Small intestine (tissue), 7 donors: ENCODE data around the gene LEUTX. TPM values are rescaled to one million over a fixed set of nuclear protein-coding genes. Genes with fewer than 3 reads are reported as not detected.
"Not testable (repeated sequence)": the region's sequence is repeated elsewhere in the genome, so short reads cannot be mapped to it uniquely, and the experiment has no call there.

Experiments used
- DNase-seq, 2 donors: peaks; one replicate each; pipeline versions ENCODE4 v3.0.0 to v3.0.0-alpha.2; 2013
- FAIRE-seq: peaks from 2 replicates; lab custom pipeline; 2012; peaks lifted over from hg19 to GRCh38; lab: Jason Lieb, UNC
- H3K27ac ChIP-seq, 3 donors: one replicate each; pipeline ENCODE4 v1.5.1; 2013; ENCODE audit warnings: low read length in 2 of 3, mild to moderate bottlenecking in 2 of 3, control low read depth in 1 of 3, inconsistent platforms in 1 of 3, low read depth in 1 of 3, moderate library complexity in 1 of 3
- H3K27me3 ChIP-seq, 3 donors: one replicate each; pipeline ENCODE4 v1.6.1; 2013; ENCODE audit warnings: low read length in 3 of 3, inconsistent platforms in 1 of 3; ENCODE audit not compliant: control insufficient read depth in 3 of 3, insufficient read depth in 3 of 3
- H3K36me3 ChIP-seq, 3 donors: one replicate each; pipeline ENCODE4 v1.6.1; 2013; ENCODE audit warnings: low read length in 3 of 3, inconsistent platforms in 1 of 3, low read depth in 1 of 3, mild to moderate bottlenecking in 1 of 3, moderate library complexity in 1 of 3; ENCODE audit not compliant: control insufficient read depth in 3 of 3, insufficient read depth in 2 of 3
- H3K4me1 ChIP-seq, 3 donors: one replicate each; pipeline ENCODE4 v1.6.1; 2013; ENCODE audit warnings: low read length in 2 of 3, inconsistent platforms in 1 of 3, low read depth in 1 of 3, mild to moderate bottlenecking in 1 of 3, moderate library complexity in 1 of 3; ENCODE audit not compliant: control insufficient read depth in 3 of 3, insufficient read depth in 2 of 3
- H3K4me3 ChIP-seq, 3 donors: one replicate each; pipeline ENCODE4 v1.5.1; 2013; ENCODE audit warnings: low read length in 3 of 3, control low read depth in 1 of 3, inconsistent platforms in 1 of 3, low read depth in 1 of 3, mild to moderate bottlenecking in 1 of 3, moderate library complexity in 1 of 3
- H3K9me3 ChIP-seq, 2 donors: one replicate each; pipeline ENCODE4 v1.6.1; 2013; ENCODE audit warnings: low read depth in 1 of 2, low read length in 1 of 2; ENCODE audit not compliant: control insufficient read depth in 2 of 2, insufficient read depth in 1 of 2
- WGBS, 3 donors: extraction: QIAGEN DNeasy Blood & Tissue Kit; methylation state at CpG; one replicate each; pipeline ENCODE4 v1.1.7; 2013; 5-methylcytosine and 5-hydroxymethylcytosine counted together
- polyA plus RNA-seq, 4 donors: library from polyadenylated mRNA; stranded (reverse) in 3 of 4; unstranded in 1 of 4; fragments of 200-250 nt in 3 of 4; fragments of 120-200 nt in 1 of 4; gene quantifications; one replicate each; pipeline versions ENCODE4 v1.2.1 to v1.2.3, GENCODE V29; 2013
- donor health status: healthy with polysubstance abuse.
- donor health status: control.
- donor health status: control.
- donor health status: Bipolar disorder and iron deficiency.
- donor health status: healthy.

LEUTX gene
- polyA plus RNA-seq, 4 donors, result not detected

GRCh38 chr19:39795001-39795400, 16.3 kb downstream of the LEUTX start:
- H3K9me3 ChIP-seq, result no peaks in the 10 kb centered on the region
- H3K27me3 ChIP-seq, result peaks cover 0 to 5% (median 0%) of the 10 kb centered on the region in 3 donors
- no peaks in the 10 kb centered on the region for H3K36me3 ChIP-seq
- no peaks in the 10 kb centered on the region for H3K4me1 ChIP-seq
- WGBS, 3 donors, result 43 to 59% (median 59%) methylated on average over 5 of the region's 5 CpGs
- DNase-seq (no peak), FAIRE-seq (no peak)
- no peak overlapping the region for H3K27ac ChIP-seq
- H3K4me3 ChIP-seq, result no peak overlapping the region

GRCh38 chr19:39796000-39796498, 17.4 kb downstream of the LEUTX start:
- H3K27me3 ChIP-seq, result peaks cover 0 to 5% (median 0%) of the 10 kb centered on the region in 3 donors
- no peak for FAIRE-seq
- WGBS, 3 donors, result 29 to 32% (median 31%) methylated on average over 2 of the region's 2 CpGs

GRCh38 chr19:39797083-39797482, 18.4 kb downstream of the LEUTX start:
- peaks cover 0 to 5% (median 0%) of the 10 kb centered on the region in 3 donors for H3K27me3 ChIP-seq
- H3K27ac ChIP-seq, result no peak overlapping the region
- no peak for DNase-seq
- H3K9me3 ChIP-seq, result no peaks in the 10 kb centered on the region
- H3K36me3 ChIP-seq, result no peaks in the 10 kb centered on the region
- no peak overlapping the region for H3K4me3 ChIP-seq
- WGBS, 3 donors, result 51 to 56% (median 54%) methylated on average over 2 of the region's 2 CpGs
- FAIRE-seq, result no peak
- no peaks in the 10 kb centered on the region for H3K4me1 ChIP-seq

More at GRCh38 chr19:39796000-39796498, 17.4 kb downstream of the LEUTX start:
- no peak overlapping the region for H3K4me3 ChIP-seq
- no peak overlapping the region for H3K27ac ChIP-seq
- H3K9me3 ChIP-seq, result no peaks in the 10 kb centered on the region
- no peaks in the 10 kb centered on the region for H3K36me3 ChIP-seq
- no peaks in the 10 kb centered on the region for H3K4me1 ChIP-seq
- DNase-seq, result no peak

GRCh38 chr19:39802958-39803357, 24.3 kb downstream of the LEUTX start:
- 22 to 27% (median 24%) methylated on average over 4 of the region's 4 CpGs for WGBS, 3 donors
- Histone ChIP-seq H3K27me3 (peaks cover 0 to 5% (median 0%) of the 10 kb centered on the region in 3 donors), H3K4me1 (no peaks in the 10 kb centered on the region), H3K4me3 (no peak overlapping the region), H3K9me3 (no peaks in the 10 kb centered on the region), H3K36me3 (no peaks in the 10 kb centered on the region), H3K27ac (no peak overlapping the region)
- DNase-seq (no peak), FAIRE-seq (no peak)

GRCh38 chr19:39805104-39805503, 26.4 kb downstream of the LEUTX start:
- no peaks in the 10 kb centered on the region for H3K4me1 ChIP-seq
- H3K27ac ChIP-seq, result no peak overlapping the region
- no peak overlapping the region for H3K4me3 ChIP-seq
- no peaks in the 10 kb centered on the region for H3K36me3 ChIP-seq
- H3K27me3 ChIP-seq, result peaks cover 0 to 5% (median 0%) of the 10 kb centered on the region in 3 donors
- 41 to 69% (median 64%) methylated on average over 5 of the region's 5 CpGs for WGBS, 3 donors
- H3K9me3 ChIP-seq, result peaks cover 0 to 10% of the 10 kb centered on the region in 2 donors
- DNase-seq, result no peak
- no peak for FAIRE-seq

GRCh38 chr19:39807846-39808364, 29.3 kb downstream of the LEUTX start:
- Histone ChIP-seq H3K27me3 (peaks cover 0 to 2% (median 0%) of the 10 kb centered on the region in 3 donors), H3K9me3 (peaks cover 0 to 10% of the 10 kb centered on the region in 2 donors), H3K27ac (no peak overlapping the region), H3K4me1 (no peaks in the 10 kb centered on the region), H3K4me3 (no peak overlapping the region), H3K36me3 (no peaks in the 10 kb centered on the region)
- no peak for DNase-seq
- WGBS, 3 donors, result 69 to 80% (median 75%) methylated on average over 5 of the region's 5 CpGs
- FAIRE-seq, result no peak

- FAIRE-seq, DNase-seq, H3K36me3 ChIP-seq, H3K4me3 ChIP-seq, H3K27ac ChIP-seq, H3K27me3 ChIP-seq, H3K4me1 ChIP-seq: not testable (repeated sequence)
- peaks cover 0 to 10% of the 10 kb centered on the region in 2 donors for H3K9me3 ChIP-seq
- WGBS, 3 donors, result 79 to 87% (median 84%) methylated on average over 7 of the region's 7 CpGs
These were observed 30.0 kb downstream of the LEUTX start for GRCh38 chr19:39808688-39809087.

- H3K36me3 ChIP-seq, result no peaks in the 10 kb centered on the region
- FAIRE-seq (no peak), DNase-seq (no peak)
- 88 to 95% (median 93%) methylated on average over 4 of the region's 4 CpGs for WGBS, 3 donors
- no peak overlapping the region for H3K27ac ChIP-seq
- no peaks in the 10 kb centered on the region for H3K27me3 ChIP-seq
- no peak overlapping the region for H3K4me3 ChIP-seq
- peaks cover 0 to 10% of the 10 kb centered on the region in 2 donors for H3K9me3 ChIP-seq
- H3K4me1 ChIP-seq, result no peaks in the 10 kb centered on the region
These were observed 30.7 kb downstream of the LEUTX start for GRCh38 chr19:39809368-39809767.

GRCh38 chr19:39810424-39810823, 31.8 kb downstream of the LEUTX start:
- Histone ChIP-seq H3K36me3 (no peaks in the 10 kb centered on the region), H3K27me3 (no peaks in the 10 kb centered on the region), H3K4me3 (no peak overlapping the region), H3K9me3 (peaks cover 0 to 10% of the 10 kb centered on the region in 2 donors), H3K27ac (no peak overlapping the region), H3K4me1 (no peaks in the 10 kb centered on the region)
- WGBS, 3 donors, result 73 to 87% (median 86%) methylated on average over 4 of the region's 4 CpGs
- no peak for FAIRE-seq
- no peak for DNase-seq
